ENCODE data around the gene GSTCD.
A peak's percentile ranks its signal among the peaks of the same experiment; 100 is the strongest.

GRCh38 chr4:105715692-105716278, 7.2 kb downstream of the GSTCD start:
- TF ChIP-seq, protein P1, sequence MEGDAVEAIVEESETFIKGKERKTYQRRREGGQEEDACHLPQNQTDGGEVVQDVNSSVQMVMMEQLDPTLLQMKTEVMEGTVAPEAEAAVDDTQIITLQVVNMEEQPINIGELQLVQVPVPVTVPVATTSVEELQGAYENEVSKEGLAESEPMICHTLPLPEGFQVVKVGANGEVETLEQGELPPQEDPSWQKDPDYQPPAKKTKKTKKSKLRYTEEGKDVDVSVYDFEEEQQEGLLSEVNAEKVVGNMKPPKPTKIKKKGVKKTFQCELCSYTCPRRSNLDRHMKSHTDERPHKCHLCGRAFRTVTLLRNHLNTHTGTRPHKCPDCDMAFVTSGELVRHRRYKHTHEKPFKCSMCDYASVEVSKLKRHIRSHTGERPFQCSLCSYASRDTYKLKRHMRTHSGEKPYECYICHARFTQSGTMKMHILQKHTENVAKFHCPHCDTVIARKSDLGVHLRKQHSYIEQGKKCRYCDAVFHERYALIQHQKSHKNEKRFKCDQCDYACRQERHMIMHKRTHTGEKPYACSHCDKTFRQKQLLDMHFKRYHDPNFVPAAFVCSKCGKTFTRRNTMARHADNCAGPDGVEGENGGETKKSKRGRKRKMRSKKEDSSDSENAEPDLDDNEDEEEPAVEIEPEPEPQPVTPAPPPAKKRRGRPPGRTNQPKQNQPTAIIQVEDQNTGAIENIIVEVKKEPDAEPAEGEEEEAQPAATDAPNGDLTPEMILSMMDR (IDR thresholded peaks at IDR 0.05), result peak in 5 of 6 experiments; percentile 33 to 43 (median 37)
- TF ChIP-seq POLR2AphosphoS5 (IDR thresholded peaks at IDR 0.05) (no peak), POLR2A (IDR thresholded peaks at IDR 0.05) (no peak), EP300 (IDR thresholded peaks at IDR 0.05) (no peak)

All from upper lobe of left lung (tissue), 4 donors.